Measurements from ENCODE around the gene NHLRC4. TPM values are rescaled to one million over a fixed set of nuclear protein-coding genes. Genes with fewer than 3 reads are reported as not detected.

The NHLRC4 gene
- total and polyA plus RNA-seq, 3 donors from 2014 or later, result 3.0 to 4.5 (median 4.5) TPM

DNA sequence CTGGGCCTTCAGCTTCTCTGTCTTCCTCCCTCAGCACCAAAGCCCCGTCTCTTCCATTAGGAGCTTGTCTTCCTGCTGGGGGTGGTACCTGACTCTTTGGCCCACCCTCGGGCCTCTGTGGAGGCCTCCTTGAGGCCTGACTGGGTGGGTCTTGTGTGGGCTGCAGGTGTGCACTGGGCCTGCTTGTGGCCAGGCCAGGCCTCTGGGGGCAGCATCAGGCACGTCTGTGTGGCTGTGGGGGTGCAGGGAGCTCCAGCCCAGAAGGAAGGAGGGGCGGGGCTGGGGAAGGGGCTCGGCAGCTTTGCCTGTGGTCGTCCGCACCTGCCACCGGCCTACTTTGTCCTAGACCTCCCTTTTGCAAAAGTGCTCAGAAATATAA, 10.0 kb downstream of the NHLRC4 start:
- H3K4me3 ChIP-seq, result no peak overlapping the region
- no peak overlapping the region for H3K27ac ChIP-seq
- H3K36me3 ChIP-seq (ENCODE audit: low read depth, missing control alignments), result no peaks in the 10 kb centered on the region
- DNase-seq, result no peak
- TF ChIP-seq, protein P1, sequence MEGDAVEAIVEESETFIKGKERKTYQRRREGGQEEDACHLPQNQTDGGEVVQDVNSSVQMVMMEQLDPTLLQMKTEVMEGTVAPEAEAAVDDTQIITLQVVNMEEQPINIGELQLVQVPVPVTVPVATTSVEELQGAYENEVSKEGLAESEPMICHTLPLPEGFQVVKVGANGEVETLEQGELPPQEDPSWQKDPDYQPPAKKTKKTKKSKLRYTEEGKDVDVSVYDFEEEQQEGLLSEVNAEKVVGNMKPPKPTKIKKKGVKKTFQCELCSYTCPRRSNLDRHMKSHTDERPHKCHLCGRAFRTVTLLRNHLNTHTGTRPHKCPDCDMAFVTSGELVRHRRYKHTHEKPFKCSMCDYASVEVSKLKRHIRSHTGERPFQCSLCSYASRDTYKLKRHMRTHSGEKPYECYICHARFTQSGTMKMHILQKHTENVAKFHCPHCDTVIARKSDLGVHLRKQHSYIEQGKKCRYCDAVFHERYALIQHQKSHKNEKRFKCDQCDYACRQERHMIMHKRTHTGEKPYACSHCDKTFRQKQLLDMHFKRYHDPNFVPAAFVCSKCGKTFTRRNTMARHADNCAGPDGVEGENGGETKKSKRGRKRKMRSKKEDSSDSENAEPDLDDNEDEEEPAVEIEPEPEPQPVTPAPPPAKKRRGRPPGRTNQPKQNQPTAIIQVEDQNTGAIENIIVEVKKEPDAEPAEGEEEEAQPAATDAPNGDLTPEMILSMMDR (IDR thresholded peaks at IDR 0.05), result no peak
- no peak for TF ChIP-seq POLR2A (IDR thresholded peaks at IDR 0.05)
- intact Hi-C loops (cut with DNase I; ENCODE audit: low total_unique reads), result no loop called here
- H3K4me1 ChIP-seq, result no peaks in the 10 kb centered on the region
- H3K9me3 ChIP-seq, result no peaks in the 10 kb centered on the region
- no peaks in the 10 kb centered on the region for H3K27me3 ChIP-seq
- WGBS, 2 donors, result 85 to 96% methylated on average over 7 to 8 of the region's 8 CpGs

DNA sequence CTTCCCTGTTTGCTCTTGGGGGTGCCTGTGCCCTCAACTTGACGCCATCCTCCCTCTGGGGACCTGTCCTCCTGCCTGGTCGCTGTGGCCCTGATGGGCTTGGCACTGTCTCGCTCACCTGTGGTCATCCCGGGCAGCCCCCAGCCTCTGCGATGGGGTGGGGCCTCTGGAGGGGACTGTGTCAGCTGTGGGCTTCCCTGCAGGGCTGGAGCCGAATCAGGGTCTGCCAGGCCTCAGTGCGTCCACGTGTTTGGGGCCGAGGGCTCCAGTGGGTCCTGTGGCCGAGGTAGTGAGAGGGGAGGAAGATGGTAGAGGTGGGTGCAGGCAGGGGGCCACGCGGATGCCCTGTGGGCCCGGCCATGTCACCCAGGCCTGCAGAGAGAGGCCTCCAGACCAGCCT, 11.0 kb downstream of the NHLRC4 start:
- Histone ChIP-seq H3K4me3 (no peak overlapping the region), H3K4me1 (no peaks in the 10 kb centered on the region), H3K9me3 (no peaks in the 10 kb centered on the region), H3K27me3 (no peaks in the 10 kb centered on the region), H3K36me3 (ENCODE audit: low read depth, missing control alignments) (no peaks in the 10 kb centered on the region), H3K27ac (no peak overlapping the region)
- intact Hi-C loops (cut with DNase I; ENCODE audit: low total_unique reads), result no loop called here
- WGBS, 2 donors, result 81 to 95% methylated on average over 8 to 13 of the region's 13 CpGs
- DNase-seq, result no peak
- TF ChIP-seq POLR2A (IDR thresholded peaks at IDR 0.05), result no peak
- TF ChIP-seq, protein P1 (IDR thresholded peaks at IDR 0.05), result no peak

DNA sequence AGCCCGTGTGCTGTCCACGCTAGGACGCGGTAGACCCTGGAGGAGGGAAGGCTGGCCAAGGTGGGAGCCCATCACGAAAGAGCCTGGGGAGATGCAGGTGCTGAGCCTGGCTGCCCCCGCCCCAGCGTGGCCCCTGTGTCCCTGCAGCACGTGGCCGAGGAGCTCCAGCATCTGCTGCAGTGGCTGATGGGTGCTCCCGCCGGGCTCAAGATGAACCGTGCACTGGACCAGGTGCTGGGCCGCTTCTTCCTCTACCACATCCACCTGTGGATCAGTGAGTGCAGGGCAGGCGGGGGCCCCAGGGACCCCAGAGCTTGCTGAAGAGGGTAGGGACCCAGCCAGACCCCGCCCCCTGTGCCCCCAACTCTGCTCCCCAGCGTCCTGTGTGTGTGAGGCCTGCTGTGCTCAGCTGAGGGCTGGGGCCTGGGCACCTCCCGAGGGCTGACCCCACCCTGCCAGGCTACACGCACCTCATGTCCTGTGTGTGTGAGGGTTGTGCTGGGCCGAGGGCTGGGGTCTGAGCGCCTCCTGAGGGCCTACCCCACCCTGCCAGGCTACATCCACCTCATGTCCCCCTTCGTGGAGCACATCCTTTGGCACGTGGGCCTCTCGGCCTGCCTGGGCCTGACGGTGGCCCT, 11.5 kb downstream of the NHLRC4 start:
- H3K27ac ChIP-seq, result no peak overlapping the region
- DNase-seq, result no peak
- no peak for TF ChIP-seq POLR2A (IDR thresholded peaks at IDR 0.05)
- TF ChIP-seq, protein P1 (IDR thresholded peaks at IDR 0.05), result no peak
- H3K4me1 ChIP-seq, result peaks cover under 1% of the 10 kb centered on the region
- no peaks in the 10 kb centered on the region for H3K9me3 ChIP-seq
- intact Hi-C loops (cut with DNase I; ENCODE audit: low total_unique reads), result no loop called here
- no peaks in the 10 kb centered on the region for H3K36me3 ChIP-seq (ENCODE audit: low read depth, missing control alignments)
- no peak overlapping the region for H3K4me3 ChIP-seq
- no peaks in the 10 kb centered on the region for H3K27me3 ChIP-seq
- WGBS, 2 donors, result 95 to 96% methylated on average over 7 to 23 of the region's 24 CpGs

DNA sequence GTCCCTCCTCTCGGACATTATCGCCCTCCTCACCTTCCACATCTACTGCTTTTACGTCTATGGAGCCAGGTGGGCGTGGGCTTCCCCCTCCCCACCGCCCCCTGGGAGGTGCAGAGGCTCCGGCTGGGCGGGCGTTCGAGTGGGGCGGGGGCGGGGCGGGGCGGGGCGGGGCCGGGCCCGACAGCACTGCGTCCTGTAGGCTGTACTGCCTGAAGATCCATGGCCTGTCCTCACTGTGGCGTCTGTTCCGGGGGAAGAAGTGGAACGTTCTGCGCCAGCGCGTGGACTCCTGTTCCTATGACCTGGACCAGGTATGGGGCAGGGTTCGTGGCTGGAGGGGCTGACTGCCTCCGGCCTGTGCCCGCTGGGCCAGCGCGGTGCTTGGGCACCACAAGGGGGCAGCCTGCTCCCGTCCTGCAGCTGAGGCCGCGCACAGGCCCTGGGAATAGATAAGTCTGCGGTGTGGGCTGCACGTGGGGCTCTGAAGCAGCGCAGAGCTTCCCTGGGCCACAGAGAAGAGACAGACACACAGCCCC, 12.1 kb downstream of the NHLRC4 start:
- Histone ChIP-seq H3K27me3 (no peaks in the 10 kb centered on the region), H3K9me3 (no peaks in the 10 kb centered on the region), H3K4me3 (no peak overlapping the region), H3K4me1 (peaks cover 4% of the 10 kb centered on the region), H3K27ac (no peak overlapping the region), H3K36me3 (ENCODE audit: low read depth, missing control alignments) (no peaks in the 10 kb centered on the region)
- no peak for TF ChIP-seq POLR2A (IDR thresholded peaks at IDR 0.05)
- TF ChIP-seq, protein P1 (IDR thresholded peaks at IDR 0.05), result peak; percentile 56 to 62 (median 58)
- intact Hi-C loops (cut with DNase I; ENCODE audit: low total_unique reads), result no loop called here
- peak; percentile 73 for DNase-seq
- WGBS, 2 donors, result 56 to 89% methylated on average over 3 to 34 of the region's 34 CpGs
